ENCODE measurements around the gene PTPRD.
"Not testable (repeated sequence)": the region's sequence is repeated elsewhere in the genome, so short reads cannot be mapped to it uniquely, and the experiment has no call there.

PTPRD gene

DNA sequence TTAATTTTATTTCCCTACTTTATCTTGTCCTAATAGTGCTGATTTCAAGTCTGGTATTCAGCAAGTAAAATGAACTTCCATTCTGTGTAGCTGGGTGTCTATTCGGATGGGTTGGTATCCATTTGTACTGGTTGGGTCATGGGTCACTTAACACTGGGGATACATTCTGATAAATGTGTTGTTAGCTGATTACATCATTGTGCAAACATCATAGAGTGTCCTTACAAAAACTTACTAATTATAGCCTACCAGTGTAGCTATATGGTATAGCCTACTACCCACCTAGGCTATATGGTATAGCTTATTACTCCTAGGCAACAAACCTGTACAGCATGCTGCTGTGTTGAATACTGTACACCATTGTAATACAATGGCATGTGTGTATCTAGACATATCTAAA lies 1439.5 kb downstream of the PTPRD start:
- DNase-seq (ENCODE audit: low read depth in 2 of 2): no peak

DNA sequence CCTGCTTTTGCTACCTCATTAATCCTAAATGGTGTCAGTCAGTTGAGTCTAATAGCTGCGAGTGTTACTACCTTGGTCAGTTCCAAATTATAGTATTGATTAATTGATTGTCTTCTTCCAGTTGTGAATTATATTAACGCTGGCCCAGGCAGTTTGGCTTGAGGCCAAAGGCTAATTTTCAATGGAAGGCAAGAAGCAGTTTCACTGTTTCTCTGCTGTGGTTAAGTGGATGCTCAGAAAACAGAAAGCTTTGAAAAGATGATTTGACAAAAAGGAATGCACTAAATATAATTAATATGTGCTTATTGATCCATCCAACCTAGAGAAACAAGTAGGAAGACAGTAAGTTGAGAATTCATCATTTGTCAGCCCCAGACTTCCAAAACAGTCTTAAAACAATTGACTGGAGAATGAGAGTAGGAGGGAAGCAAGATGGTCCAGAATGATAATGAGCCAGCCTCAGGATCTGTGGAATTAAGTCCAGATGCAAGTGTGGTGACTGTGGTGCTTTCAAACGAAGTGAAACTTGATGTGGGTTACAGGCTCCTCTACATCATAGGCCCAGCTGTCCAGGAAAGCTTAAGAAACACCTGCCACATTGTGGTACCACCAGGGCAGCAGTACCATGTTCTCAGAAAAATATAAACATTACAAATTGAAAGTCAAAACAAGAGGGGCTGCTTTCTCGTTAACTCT lies 1442.2 kb downstream of the PTPRD start:
- DNase-seq (ENCODE audit: low read depth in 2 of 2): no peak

DNA sequence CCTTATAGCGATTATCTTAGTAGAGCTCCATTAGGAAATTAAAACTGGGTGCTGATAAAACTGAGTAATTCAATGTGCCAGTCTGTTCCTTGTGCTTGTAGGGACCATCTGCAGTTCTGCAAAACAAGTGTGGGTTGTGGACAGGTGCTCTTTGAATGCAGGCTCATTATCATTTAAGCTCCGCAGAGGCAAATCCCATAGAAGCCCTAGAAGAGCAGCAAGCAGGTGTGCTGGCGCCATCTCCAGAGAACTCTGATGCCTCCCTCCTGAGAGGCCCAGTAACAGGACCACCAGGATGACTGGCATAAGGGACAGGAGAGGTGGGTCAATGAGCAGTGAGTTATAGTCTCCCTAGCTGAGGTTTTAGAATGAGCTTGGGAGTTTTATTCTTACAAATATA lies 1470.8 kb downstream of the PTPRD start:
- DNase-seq (ENCODE audit: low read depth in 2 of 2): no peak

DNA sequence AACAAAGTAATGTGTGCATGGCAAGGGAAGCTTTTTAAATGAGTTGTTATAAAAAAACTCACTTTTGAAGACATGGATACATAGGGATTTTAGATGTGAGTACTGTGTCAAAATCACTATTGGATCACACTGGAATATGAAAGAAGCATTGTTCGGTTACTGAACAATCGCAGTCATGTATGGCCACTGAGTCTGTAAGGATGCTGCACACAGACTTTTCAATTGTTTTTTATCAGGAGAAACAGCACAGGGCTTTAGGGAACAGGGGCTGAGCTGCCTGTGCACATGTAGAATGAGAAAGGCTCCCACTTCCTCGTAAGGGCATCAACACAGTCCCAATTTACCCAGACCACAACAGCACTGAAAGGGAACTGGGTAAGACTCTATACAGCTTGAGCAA lies 1479.3 kb downstream of the PTPRD start:
- DNase-seq (ENCODE audit: low read depth in 2 of 2): no peak

DNA sequence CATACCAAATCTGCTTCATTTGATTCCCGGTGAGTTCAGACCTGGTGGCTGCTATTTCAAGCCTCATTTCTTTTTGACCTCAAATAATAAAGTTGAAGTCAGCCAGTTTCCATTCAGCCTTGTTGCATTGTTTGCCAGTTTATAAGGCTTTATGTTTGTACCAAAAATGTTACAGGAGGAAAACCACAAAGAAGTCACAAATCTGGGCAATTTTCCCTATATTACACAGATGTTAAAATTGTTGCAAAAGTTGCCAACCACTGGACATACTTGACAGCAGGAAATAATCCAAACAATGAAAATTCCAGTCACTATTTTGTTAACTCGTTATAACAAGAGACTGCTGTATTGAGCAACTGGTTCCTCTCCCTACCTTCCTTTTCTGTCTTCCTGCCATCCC lies 1488.2 kb downstream of the PTPRD start:
- DNase-seq (ENCODE audit: low read depth in 2 of 2): no peak

DNA sequence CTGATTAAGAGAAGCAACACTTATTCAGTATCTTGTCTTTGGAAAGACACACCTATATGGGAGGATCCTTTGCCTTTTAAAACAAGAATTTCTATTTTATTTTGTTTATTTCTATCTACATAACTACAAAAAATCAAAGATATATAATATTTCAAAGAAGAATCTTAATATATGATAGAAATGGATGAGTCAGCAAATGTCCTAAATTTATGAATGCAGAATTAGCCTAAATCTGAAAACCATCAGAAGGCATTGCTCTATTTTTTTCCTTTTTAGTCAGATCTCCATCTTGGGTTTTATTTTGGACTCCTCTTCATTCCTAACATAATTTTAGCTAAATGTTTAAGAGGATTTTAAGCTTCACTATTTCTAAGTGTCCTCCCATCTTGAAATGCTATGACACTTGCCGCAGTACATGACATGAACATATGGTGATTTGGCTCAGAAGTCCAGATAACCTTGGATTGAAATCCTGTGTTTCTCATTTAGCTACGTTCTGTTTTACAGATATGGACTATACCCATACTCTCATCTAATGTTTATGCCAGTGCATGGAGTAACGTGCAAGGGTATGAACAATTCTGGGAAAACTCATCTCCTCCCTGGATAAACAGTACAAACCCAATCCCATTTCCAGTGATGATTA lies 1490.4 kb downstream of the PTPRD start:
- DNase-seq (ENCODE audit: low read depth in 2 of 2): no peak

DNA sequence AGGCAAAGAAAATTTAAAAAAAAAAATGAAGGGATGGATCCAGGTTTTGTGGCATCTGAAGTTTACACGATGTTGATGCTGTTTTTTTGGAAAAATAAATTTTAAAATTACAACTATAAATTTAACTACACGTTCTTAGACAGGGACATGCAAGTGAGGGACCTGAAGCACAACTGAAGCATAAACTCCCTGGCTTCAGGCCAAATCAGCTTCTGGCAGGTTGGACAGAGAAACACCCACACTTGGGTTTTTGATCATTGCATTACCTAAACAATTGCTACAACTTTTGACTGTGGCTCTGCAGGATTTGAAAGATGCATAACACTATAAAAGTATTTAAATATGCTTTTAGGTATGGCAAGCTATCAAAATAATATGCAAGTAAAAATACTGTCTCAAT lies 1494.9 kb downstream of the PTPRD start:
- DNase-seq (ENCODE audit: low read depth in 2 of 2): no peak

DNA sequence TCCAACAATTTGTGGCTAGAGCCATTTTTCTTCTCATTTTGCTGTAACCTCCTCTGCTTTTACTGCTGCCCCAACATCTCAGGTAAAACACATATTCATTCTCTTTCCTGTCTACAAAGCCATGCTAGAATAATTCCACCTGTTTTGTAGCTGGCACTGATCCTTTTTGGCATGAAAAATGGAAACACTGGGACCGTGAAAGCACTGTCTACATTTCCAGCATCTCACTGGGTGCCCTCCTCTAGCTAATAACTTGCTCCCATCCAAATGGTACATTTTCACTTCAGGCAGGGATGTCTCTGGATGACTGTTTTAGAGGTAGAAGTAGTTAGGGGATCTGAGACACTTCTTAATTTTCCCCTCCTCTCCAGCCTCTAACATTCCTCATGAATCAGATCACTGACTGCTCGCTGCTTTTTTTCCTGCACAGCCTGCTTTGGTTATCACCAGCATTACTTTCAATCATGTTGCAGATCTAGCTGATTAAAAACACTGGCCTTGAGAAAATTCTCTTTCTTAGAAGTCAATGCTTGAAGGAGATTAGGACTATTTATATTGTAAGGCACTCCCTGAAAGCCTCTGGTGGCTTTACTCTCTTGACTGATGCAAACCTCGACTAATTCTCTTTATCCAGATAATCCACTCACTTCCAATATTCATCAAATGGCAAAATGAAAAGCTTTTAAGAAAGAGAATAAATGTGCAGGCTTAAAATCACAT lies 1500.6 kb downstream of the PTPRD start:
- no peak for DNase-seq (ENCODE audit: low read depth in 2 of 2)

DNA sequence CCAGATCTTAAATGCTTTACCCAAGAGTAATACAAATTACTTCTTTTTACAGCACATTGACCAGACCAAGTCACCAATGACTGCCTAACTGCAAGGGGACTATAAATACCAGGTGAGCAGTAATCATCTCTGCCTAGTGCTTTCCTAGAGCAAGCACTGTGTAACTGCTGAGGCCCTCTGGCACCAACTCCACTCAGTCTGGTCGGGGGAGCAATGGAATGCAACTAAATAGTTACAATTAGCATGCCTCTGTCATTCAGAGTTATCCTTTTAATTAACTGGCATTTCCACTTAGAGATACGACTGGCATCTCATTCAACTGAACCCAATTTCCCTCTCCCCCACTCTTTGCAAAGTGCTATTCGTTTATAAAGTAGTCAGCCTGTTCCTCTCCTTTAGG lies 1504.2 kb downstream of the PTPRD start:
- no peak for DNase-seq (ENCODE audit: low read depth in 2 of 2)

DNA sequence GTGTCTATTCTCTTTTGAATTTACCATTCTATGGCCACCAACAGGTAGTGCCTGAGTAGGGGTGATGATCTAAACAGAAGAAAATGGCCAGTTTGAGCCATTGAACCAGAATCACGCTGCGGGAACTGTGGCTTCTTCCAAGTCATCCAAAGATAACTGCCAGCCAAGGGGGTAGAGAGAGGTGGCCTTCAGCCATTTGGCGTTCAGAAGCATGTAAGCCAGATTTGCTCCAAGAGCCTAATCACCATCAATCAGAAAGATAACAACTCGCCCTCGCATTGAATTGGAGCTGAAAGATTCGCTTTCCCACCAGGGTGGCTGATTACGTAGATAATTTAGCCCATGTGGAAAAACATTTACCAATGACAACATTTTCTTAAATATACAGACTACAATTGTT lies 1510.5 kb downstream of the PTPRD start:
- no peak for DNase-seq (ENCODE audit: low read depth in 2 of 2)

DNA sequence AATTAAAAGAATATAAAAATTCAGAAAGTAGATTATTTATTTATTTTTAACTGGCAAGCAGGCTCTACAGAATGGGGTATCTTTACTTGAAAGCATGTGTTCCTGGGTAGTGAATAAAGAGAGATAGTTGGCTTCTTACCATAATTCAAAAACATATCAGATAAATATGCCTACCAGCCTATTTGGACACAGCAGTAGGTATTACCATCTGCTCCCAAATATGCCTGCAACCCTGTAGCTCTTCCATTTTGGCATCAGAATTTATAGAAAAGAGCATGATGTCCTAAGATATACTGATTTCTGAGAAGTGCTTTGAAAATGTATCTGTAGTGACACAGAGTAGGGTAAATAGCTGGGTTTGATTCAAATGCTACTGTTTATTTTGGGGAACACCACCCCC lies 1512.7 kb downstream of the PTPRD start:
- no peak for DNase-seq (ENCODE audit: low read depth in 2 of 2)

DNA sequence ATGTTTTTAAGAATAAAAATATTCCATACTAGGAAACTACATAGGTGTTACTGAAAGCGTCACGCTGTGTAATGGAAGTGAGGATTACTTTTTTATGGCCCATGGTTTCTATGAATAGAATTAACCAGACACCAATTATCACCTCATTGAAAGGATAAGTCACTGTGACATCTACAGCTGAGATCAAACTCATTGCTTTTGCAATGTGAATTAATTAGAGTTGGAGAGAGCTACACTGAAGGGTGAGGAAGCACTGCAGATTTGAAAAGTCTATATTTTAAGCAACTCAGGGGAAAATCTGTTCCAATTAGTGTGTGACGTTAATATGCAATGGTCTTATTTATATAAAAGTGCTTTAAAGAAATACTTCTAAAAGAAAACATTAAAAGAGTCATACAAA lies 1513.2 kb downstream of the PTPRD start:
- DNase-seq (ENCODE audit: low read depth in 2 of 2): no peak

DNA sequence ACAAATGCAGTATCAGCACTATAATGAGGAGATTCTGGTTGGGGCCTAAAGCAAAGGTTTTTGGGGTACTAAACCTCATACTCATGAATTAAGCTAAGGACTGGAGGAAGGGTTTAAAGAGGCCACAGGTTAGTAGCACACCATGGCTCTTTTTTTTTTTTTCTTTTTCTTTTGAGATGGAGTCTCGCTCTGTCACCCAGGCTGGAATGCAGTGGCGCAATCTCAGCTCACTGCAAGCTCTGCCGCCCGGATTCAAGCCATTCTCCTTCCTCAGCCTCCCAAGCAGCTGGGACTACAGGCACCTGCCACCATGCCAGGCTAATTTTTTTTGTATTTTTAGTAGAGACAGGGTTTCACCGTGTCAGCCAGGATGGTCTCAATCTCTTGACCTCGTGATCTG lies 1515.5 kb downstream of the PTPRD start:
- not testable (repeated sequence) for DNase-seq (ENCODE audit: low read depth in 2 of 2)

DNA sequence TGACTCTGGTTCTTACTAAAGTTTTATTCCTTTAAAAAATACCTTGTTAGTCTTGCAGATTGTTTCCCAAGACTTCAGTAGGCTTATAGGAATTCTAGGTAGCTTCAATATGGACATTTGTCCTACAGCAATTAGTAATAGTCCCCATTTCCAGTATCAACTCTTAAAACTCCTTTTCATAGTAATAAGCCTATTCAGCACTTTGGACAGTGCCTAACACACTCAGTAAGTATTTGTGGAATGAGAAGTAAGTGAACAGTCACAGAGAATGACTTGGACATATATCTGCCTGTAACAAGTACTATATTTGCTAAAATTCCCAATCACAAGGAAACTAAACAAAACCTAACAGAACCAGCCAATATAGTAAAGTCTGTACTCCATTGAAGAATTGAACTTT lies 1521.4 kb downstream of the PTPRD start:
- DNase-seq (ENCODE audit: low read depth in 2 of 2): no peak

DNA sequence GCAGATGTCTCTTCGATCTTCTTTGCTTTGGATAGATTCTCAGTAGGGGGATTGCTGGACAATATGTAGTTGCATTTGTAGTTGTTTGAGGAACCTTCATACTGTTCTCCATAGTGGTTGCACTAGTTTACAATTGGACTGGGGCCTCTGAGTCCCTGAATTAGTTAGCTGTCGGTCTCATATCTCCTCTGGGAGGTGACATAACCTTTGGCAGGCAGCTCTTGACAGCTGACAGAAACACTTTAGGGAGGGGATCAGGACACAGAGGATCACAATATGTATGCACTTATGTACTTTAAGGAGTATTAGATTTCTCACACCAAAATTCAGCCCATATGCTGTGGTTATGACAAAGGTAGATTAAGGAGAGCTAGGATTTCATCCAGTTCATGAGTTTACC lies 1533.3 kb downstream of the PTPRD start:
- DNase-seq (ENCODE audit: low read depth in 2 of 2): no peak

DNA sequence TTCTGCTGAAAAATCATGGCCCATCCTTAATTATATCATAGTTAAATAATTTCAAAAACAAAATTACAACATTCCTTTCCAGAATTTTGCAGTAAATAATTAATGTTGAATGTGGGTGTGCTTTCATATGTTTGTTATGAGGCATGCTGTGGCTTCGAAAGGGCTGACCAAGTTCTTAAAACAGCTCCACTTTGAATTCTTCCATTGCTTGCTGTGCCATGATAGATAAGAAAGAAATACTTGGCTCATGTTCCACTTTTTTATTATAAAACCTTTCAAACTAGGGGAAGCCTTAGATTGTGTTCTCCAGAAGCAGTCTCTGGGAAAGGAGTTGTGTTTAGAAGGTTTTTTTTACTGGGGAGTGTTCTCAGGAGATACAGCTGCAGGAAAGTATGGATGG lies 1534.5 kb downstream of the PTPRD start:
- no peak for DNase-seq (ENCODE audit: low read depth in 2 of 2)

DNA sequence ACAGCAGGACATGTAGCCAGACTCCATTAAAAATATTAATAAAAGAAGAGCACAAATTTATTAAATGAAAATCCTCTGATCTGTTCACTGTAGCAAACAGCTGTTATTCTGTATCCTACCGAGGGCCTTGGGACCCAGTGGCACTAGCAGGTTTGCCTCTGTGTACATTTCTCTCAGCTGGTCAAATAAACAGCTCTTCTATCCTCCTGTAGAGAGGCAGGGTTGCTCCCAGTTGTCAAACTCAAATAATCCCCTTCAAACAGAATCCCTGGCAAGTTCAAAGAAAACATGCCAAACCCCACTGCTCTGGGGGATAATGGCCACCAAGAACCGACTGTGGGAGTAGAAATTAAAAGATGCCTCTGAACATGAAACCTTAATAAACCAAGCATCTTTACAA lies 1551.2 kb downstream of the PTPRD start:
- no peak for DNase-seq (ENCODE audit: low read depth in 2 of 2)

DNA sequence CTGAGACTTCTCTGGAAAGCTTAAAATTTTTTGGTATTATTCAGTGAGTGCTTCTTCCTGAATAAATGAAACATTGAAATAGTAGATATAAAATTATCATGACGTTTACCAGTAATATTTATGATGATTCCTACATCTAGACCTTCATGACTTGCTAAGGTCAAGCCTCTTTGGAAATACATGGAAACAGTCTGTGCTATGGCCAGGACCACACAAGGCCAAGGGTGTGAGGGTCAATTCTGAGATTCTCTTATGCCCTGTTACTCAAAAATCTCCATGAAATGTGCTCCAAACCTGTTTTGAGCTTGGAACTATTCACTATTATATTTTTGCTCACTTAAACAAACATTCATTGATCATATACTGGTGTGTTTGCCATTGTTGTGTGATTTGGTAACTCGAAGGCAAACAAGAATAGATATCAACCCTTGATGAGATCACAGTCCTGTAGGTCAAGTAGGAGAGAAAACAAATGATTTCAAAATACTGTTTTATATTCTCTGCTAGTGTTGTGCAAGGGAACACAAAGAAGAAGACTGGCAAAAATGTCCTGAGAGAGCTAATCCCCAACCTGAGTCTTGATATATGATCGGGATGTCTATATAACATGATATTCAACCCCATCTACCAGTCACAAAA lies 1558.3 kb downstream of the PTPRD start:
- DNase-seq (ENCODE audit: low read depth in 2 of 2): no peak

DNA sequence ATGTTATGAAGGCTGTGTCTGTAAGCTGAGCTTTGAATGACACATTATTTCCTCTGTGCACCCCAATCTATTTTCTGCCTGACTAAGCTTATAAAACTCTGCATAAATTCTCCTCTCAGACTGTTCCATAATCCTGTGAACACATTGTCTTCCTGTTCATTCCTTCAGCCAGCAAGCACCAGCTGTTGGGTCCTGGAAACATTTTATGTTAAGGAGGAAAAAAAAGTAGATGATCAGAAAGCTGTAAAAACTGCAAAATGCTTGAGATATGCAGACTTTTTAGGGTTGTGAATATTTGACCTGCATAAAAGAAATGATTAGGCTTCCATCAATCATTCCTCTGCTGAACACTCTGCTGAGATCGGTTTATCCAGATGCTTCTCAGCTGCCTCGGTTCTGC lies 1567.2 kb downstream of the PTPRD start:
- DNase-seq (ENCODE audit: low read depth in 2 of 2): no peak

DNA sequence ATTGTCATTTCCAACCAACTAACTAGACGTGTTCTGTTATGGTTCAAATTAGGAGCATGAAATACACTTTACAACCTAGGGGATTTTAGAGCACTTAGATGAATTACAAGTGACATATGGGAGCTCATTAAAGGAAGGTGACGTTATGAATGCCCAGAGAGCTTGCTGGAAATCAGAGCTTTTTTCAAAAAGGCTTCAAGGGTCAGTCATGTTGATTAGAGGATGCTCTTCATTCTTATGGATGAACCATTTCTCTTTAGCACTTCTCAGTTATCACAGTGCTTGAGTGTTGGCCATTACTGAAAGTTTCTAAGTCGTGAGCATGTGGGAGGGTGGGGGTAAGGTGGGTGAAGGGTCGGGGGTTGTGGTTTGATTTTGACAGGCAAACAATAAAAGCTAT lies 1567.7 kb downstream of the PTPRD start:
- no peak for DNase-seq (ENCODE audit: low read depth in 2 of 2)

DNA sequence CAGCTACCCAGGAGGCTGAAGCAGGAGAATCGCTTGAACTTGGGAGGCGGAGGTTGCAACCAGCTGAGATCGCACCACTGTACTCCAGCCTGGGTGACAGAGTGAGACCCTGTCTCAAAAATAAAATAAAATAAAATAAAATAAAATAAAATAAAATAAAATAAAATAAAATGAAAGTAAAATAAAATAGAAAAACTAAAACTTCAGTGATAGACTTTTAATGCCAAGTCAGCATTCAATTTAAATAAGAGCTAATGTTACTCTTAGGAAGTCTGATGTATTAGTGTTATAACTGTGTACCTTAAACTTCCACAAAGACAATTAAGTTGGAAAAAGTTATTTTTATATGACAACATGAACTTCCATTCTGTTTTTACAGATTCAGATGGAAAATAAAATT lies 1569.0 kb downstream of the PTPRD start:
- not testable (repeated sequence) for DNase-seq (ENCODE audit: low read depth in 2 of 2)

DNA sequence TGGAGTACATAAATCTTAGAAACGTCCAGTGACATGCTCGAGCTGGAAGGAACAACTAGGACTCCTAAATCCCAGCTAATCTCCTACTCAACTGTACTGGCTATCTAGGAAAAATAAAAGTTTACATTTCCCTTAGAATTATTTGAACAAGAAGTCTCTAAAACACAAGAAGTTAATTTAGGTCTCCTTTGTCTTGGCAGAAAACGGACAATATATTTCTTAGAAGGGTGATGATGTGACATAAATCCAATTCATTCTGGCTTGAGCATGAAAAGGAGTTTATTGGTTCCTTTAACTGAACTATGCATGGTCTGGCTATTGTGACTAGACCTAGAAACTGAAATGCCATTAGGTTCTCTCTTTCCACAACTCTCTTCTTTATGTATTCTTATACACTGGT lies 1571.0 kb downstream of the PTPRD start:
- no peak for DNase-seq (ENCODE audit: low read depth in 2 of 2)

DNA sequence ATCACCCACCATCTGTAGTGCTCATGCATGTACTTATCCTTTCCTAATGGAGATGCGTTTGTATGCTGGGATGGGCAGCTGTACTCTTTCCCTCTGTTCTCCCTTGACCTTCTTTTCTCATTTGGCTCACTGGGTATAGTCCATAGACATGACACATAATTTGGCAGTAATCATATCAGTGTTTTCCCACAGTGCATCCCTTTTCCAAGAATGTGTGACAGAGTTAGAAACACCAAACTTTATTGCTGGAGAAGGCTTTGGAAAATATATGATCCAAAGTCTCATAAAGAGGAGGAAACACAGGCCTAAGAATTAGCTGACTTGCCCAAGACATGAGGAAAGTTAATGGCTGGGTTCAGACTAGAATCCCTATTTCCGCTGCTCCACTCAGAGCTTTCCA lies 1579.8 kb downstream of the PTPRD start:
- no peak for DNase-seq (ENCODE audit: low read depth in 2 of 2)
